SK-N-SH treated with all-trans-retinoic acid at 6 μM for 48 hours (cell line): ENCODE measurements around the gene ASS1.

ENCODE experiments used
- ATAC-seq: fragments of 200-7000 bp; cut with Tn5 transposase; 3 replicates; pipeline ENCODE4 v1.9.1; 2020; ENCODE audit warnings: mild to moderate bottlenecking, moderate library complexity
- ARNTL ChIP-seq: fragments of 450-650 bp; formaldehyde crosslinking; IDR thresholded peaks from 2 replicates; pipeline ENCODE4 v1.5.0; 2020; ENCODE audit warnings: low read depth, mild to moderate bottlenecking, moderate library complexity, borderline replicate concordance
- BACH2 ChIP-seq: fragments of 250-450 bp; sonication (Bioruptor Pico); IDR thresholded peaks from 2 replicates; pipeline ENCODE4 v1.9.0; 2021; ENCODE audit warnings: mild to moderate bottlenecking, borderline replicate concordance
- CREB5 ChIP-seq: fragments of 250-450 bp; sonication (Bioruptor Pico); IDR thresholded peaks from 2 replicates; pipeline ENCODE4 v1.5.1; 2020; ENCODE audit warnings: low read depth, mild to moderate bottlenecking, moderate library complexity
- CSDC2 ChIP-seq: fragments of 250-450 bp; sonication (Bioruptor Pico); IDR thresholded peaks from 2 replicates; pipeline ENCODE4 v1.5.0; 2020; ENCODE audit warnings: mild to moderate bottlenecking, moderate library complexity
- CSRNP3 ChIP-seq: fragments of 250-450 bp; sonication (Bioruptor Pico); IDR thresholded peaks from 2 replicates; pipeline ENCODE4 v1.5.1; 2021; ENCODE audit warnings: mild to moderate bottlenecking, moderate library complexity
- ESRRG ChIP-seq: fragments of 250-450 bp; sonication (Bioruptor Pico); IDR thresholded peaks from 2 replicates; pipeline ENCODE4 v1.6.1; 2021; ENCODE audit warnings: mild to moderate bottlenecking
- GLIS3 ChIP-seq: fragments of 250-450 bp; sonication (Bioruptor Pico); IDR thresholded peaks from 2 replicates; pipeline ENCODE4 v1.5.0; 2020; ENCODE audit warnings: mild to moderate bottlenecking, moderate library complexity
- ISL1 ChIP-seq: fragments of 250-450 bp; sonication (Bioruptor Pico); IDR thresholded peaks from 2 replicates; pipeline ENCODE4 v2.1.2; 2022; ENCODE audit warnings: mild to moderate bottlenecking, moderate library complexity
- OSR1 ChIP-seq: fragments of 250-450 bp; sonication (Bioruptor Pico); IDR thresholded peaks from 2 replicates; pipeline ENCODE4 v1.8.0; 2022; ENCODE audit warnings: moderate library complexity, mild to moderate bottlenecking, inconsistent platforms
- PATZ1 ChIP-seq: fragments of 250-450 bp; sonication (Bioruptor Pico); IDR thresholded peaks from 2 replicates; pipeline ENCODE4 v1.8.0; 2020; ENCODE audit warnings: mild to moderate bottlenecking, moderate library complexity, borderline replicate concordance
- POU6F1 ChIP-seq: fragments of 250-450 bp; sonication (Bioruptor Pico); IDR thresholded peaks from 2 replicates; pipeline ENCODE4 v1.8.0; 2021; ENCODE audit warnings: low read depth, mild to moderate bottlenecking, moderate library complexity, borderline replicate concordance
- RARB ChIP-seq: fragments of 250-450 bp; sonication (Bioruptor Pico); IDR thresholded peaks from 2 replicates; pipeline ENCODE4 v1.8.0; 2021; ENCODE audit warnings: mild to moderate bottlenecking, moderate library complexity
- TCF4 ChIP-seq: fragments of 250-450 bp; sonication (Bioruptor Pico); IDR thresholded peaks from 2 replicates; pipeline ENCODE4 v1.8.0; 2021; ENCODE audit warnings: mild to moderate bottlenecking, moderate library complexity, borderline replicate concordance
- TOX ChIP-seq: fragments of 250-450 bp; sonication (Bioruptor Pico); IDR thresholded peaks from 2 replicates; pipeline ENCODE4 v1.8.0; 2021; ENCODE audit warnings: mild to moderate bottlenecking, moderate library complexity, borderline replicate concordance
- TSHZ2 ChIP-seq: fragments of 250-450 bp; sonication (Bioruptor Pico); IDR thresholded peaks from 2 replicates; pipeline ENCODE4 v1.5.0; 2020; ENCODE audit warnings: mild to moderate bottlenecking, moderate library complexity
- ZFP3 ChIP-seq: fragments of 250-450 bp; sonication (Bioruptor Pico); IDR thresholded peaks from 2 replicates; pipeline ENCODE4 v1.5.0; 2020; ENCODE audit warnings: mild to moderate bottlenecking, moderate library complexity
- ZFP30 ChIP-seq: fragments of 450-650 bp; formaldehyde crosslinking; IDR thresholded peaks from 2 replicates; pipeline ENCODE4 v1.5.0; 2022; ENCODE audit warnings: mild to moderate bottlenecking, moderate library complexity
- ZNF565 ChIP-seq: fragments of 450-650 bp; formaldehyde crosslinking; conservative IDR thresholded peaks from 2 replicates; pipeline ENCODE4 v1.5.0; 2020; ENCODE audit warnings: low read depth, mild to moderate bottlenecking, moderate library complexity
- ZNF70 ChIP-seq: fragments of 450-650 bp; formaldehyde crosslinking; IDR thresholded peaks from 2 replicates; pipeline ENCODE4 v1.5.0; 2020; ENCODE audit warnings: mild to moderate bottlenecking, moderate library complexity
- ZNF8 ChIP-seq: fragments of 450-650 bp; formaldehyde crosslinking; IDR thresholded peaks from 2 replicates; pipeline ENCODE4 v1.5.0; 2020; ENCODE audit warnings: mild to moderate bottlenecking, moderate library complexity

Gene ASS1

GRCh38 chr9:130487500-130487899 is 42.7 kb downstream of the ASS1 start:
- no peak for ATAC-seq
- TF ChIP-seq CREB5 (CRISPR knock-in tag) (no peak), CSRNP3 (CRISPR knock-in tag) (no peak), ZNF565 (CRISPR knock-in tag) (no peak), PATZ1 (CRISPR knock-in tag) (no peak), POU6F1 (CRISPR knock-in tag) (no peak), ZNF70 (CRISPR knock-in tag) (no peak), ZNF8 (CRISPR knock-in tag) (no peak), TOX (CRISPR knock-in tag) (no peak), ISL1 (CRISPR knock-in tag) (no peak), TCF4 (CRISPR knock-in tag) (no peak), CSDC2 (CRISPR knock-in tag) (no peak), ZFP30 (CRISPR knock-in tag) (no peak), RARB (CRISPR knock-in tag) (no peak), GLIS3 (CRISPR knock-in tag) (no peak), TSHZ2 (CRISPR knock-in tag) (no peak), ARNTL (no peak), ZFP3 (CRISPR knock-in tag) (no peak), OSR1 (CRISPR knock-in tag) (no peak), ESRRG (CRISPR knock-in tag) (no peak)

GRCh38 chr9:130488621-130489330 is 44.0 kb downstream of the ASS1 start:
- no peak for ATAC-seq
- TF ChIP-seq BACH2 (CRISPR knock-in tag), result no peak
- TF ChIP-seq, all 23 proteins: peak for 0

- ATAC-seq, result no peak
Measured at GRCh38 chr9:130490981-130491380, 46.2 kb downstream of the ASS1 start.

More at GRCh38 chr9:130490981-130491380, 46.2 kb downstream of the ASS1 start:
- TF ChIP-seq ISL1 (CRISPR knock-in tag) (no peak), RARB (CRISPR knock-in tag) (no peak), PATZ1 (CRISPR knock-in tag) (no peak), OSR1 (CRISPR knock-in tag) (no peak)
- TF ChIP-seq, all 23 proteins: peak for 0
